A549 (cell line): ENCODE measurements around the gene STX8.

Source experiments
- CTCF ChIP-seq: fragments of >200 bp; sonication (Bioruptor Twin); formaldehyde crosslinking; IDR thresholded peaks from 3 replicates; pipeline ENCODE4 v1.5.1; 2016
- ELK1 ChIP-seq: fragments of 150-350 bp; IDR thresholded peaks from 2 replicates; pipeline ENCODE4 v1.6.1; 2014; ENCODE audit warnings: low read depth, mild to moderate bottlenecking, low read length
- KDM1A ChIP-seq: fragments of 200-600 bp; sonication (generic); IDR thresholded peaks from 2 replicates; pipeline ENCODE4 v1.6.1; 2016; ENCODE audit warnings: low read depth, mild to moderate bottlenecking
- KDM5A ChIP-seq: fragments of 200-600 bp; sonication (generic); IDR thresholded peaks from 2 replicates; pipeline ENCODE4 v1.6.1; 2016; ENCODE audit warnings: antibody characterized with exemption, mild to moderate bottlenecking
- MAFK ChIP-seq: fragments of 450-650 bp; IDR thresholded peaks from 2 replicates; pipeline ENCODE4 v1.6.1; 2014; ENCODE audit not compliant: partially characterized antibody
- POLR2A ChIP-seq: IDR thresholded peaks from 2 replicates; pipeline ENCODE4 v1.6.1; 2012; ENCODE audit warnings: mild to moderate bottlenecking, low read length
- RAD21 ChIP-seq, 2 experiments: fragments of >200 bp in 1 of 2; sonication (Bioruptor Twin) in 1 of 2; formaldehyde crosslinking in 1 of 2; IDR thresholded peaks in 1 of 2; conservative IDR thresholded peaks in 1 of 2; 2 replicates in 1 of 2; 3 replicates in 1 of 2; pipeline ENCODE4 v1.6.1; 2012 to 2018; ENCODE audit warnings: inconsistent platforms in 1 of 2
- USF2 ChIP-seq: fragments of 450-650 bp; IDR thresholded peaks from 2 replicates; pipeline ENCODE4 v1.6.1; 2014; ENCODE audit warnings: antibody characterized with exemption
- ZFP36 ChIP-seq: fragments of 450-650 bp; IDR thresholded peaks from 2 replicates; pipeline ENCODE4 v1.6.1; 2014; ENCODE audit warnings: borderline replicate concordance; ENCODE audit not compliant: partially characterized antibody
- TF ChIP-seq, protein P1 (sequence below): fragments of >200 bp; sonication (Bioruptor Twin); formaldehyde crosslinking; IDR thresholded peaks from 3 replicates; pipeline ENCODE4 v1.6.1; 2016

- TF ChIP-seq CTCF (peak; percentile 83), USF2 (no peak), MAFK (no peak), POLR2A (no peak), RAD21 (conservative IDR thresholded peaks at IDR 0.05 in 1 of 2, IDR thresholded peaks at IDR 0.05 in 1 of 2) (peak; percentile 87 to 88), ZFP36 (no peak), ELK1 (no peak), KDM1A (no peak), KDM5A (no peak)
- TF ChIP-seq, protein P1, sequence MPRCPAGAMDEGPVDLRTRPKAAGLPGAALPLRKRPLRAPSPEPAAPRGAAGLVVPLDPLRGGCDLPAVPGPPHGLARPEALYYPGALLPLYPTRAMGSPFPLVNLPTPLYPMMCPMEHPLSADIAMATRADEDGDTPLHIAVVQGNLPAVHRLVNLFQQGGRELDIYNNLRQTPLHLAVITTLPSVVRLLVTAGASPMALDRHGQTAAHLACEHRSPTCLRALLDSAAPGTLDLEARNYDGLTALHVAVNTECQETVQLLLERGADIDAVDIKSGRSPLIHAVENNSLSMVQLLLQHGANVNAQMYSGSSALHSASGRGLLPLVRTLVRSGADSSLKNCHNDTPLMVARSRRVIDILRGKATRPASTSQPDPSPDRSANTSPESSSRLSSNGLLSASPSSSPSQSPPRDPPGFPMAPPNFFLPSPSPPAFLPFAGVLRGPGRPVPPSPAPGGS: no peak
Measured at GRCh38 chr17:9522074-9522473, 53.5 kb downstream of the STX8 start.
